GM19463 (cell line): ENCODE measurements around the gene A3GALT2.

Experiments
- ATAC-seq: cut with Tn5 transposase; IDR thresholded peaks from one replicate; pipeline ENCODE4 v1.9.1; 2021; ENCODE audit warnings: mild to moderate bottlenecking, moderate library complexity; ENCODE audit not compliant: unreplicated experiment

The A3GALT2 gene

DNA sequence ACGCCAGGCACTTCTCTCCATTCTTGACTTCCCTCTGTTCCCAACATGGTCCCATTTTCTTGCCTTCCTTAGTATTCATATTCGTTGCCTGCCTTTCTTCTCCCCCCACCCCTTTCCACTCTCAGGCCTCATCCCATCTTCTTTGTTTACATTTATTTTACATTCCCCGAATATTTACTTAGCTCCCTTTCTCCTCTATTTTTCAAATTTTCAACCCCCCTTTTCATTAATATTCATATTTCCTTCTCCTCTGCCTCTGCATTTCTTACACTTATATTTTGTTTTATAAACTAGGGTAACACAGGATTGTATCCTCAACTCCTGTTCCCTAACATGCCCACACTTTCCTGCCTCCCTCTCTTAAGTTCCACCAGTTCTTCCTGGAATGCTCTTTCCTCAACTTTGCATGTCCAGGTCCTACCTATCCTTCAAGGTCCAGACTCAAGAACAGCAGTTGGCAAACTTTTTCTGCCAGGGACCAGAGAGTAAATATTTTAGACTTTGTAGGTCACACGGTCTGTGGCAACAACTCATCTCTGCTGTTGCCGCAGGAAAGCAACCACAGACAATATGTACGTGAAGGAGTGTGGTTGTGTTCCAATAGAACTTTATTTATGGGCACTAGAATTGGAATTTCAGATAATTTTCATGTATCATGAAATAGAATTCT is 29.8 kb upstream of the A3GALT2 start:
- ATAC-seq: no peak

DNA sequence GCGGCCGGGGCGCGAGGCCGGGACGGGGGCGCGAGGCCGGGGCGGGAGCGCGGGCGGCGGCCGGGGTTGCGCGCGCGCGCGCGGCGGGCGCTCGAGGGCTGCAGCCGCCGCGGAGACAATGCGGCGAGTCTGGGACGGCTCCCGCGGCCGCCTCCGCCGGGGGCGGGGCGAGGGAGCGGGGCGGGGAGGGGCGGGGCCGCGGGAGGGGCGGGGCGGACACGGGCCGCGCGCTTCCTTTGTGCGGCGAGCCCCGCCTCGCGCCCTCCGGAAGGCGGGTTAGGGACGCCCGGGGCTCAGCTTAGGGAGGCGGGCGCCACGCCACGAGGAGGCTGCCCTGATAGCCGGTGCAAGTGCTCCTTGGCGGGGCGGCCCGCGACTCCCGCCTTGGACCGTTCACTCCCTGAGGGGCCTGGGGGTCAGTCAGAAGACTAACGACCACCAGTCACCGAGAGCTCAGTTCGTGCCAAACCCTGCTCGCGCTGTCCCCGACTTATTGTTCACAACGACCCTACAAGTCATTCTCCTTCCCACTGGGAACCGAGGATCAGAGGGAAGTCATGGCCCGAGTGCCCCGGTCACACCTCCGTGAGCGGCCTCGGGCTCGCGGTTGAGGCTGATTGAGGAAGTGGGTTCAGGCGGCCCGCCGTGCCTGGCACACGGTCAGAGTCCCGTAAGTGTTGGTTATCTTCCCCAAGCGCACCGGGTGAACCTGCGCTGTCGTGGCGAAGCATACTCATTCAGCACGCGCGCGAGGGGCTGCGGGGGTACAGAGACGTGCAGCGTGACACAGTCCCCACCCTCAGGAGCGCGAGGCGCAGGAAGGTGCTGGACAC is 29.1 kb upstream of the A3GALT2 start:
- ATAC-seq: peak; percentile 79

DNA sequence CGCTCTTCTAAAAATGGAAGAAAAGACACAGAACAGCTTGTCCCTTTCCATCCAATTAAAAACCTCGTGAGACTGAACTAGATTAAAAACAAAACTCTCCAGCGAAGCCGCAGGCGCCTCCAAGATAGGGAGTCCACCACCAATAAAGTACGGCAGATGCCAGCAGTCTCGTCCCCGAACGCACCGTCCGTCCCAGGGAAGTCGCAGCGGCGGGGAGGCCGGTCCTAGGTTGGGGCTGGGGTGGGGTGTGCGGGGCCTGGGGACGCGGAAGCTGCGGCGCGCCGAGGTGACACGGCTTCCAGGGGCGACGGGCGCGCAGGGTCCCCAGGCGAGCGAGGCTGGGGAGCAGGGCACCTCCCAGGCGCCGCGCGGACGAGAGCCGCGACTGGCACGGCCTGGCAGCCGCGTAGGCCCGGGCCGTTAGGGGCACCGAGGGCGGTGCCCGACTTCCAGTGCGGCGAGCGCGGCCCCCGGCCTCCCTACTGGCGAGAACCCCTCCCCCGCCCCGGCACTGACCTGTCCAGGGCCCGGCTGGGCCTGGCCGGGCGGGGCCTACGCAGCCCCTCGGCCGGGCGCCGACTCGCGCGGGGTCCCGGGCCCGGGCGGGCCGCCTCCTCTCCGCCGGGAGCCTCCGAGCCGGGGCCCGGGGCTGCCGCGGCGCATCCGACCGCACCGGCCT is 28.3 kb upstream of the A3GALT2 start:
- peak; percentile 26 for ATAC-seq

DNA sequence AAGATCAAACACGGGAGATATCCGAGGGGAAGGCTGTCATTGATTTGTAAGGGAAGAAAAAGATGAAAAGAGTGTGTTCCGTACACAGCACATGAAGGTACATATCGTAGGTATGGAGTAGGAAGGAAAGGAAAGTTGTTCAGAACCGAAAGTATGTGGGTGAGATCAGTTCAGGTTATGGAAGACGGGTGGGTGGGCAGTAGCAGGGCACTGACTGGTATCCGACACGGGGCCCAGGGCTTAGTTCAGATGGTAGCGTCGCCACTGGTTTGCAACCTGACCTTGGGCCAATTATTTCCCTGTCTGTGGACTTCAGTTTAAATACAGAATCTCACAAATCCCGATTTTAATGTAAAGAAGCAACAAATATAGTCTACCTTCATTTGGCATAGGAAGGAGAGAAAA is 27.8 kb upstream of the A3GALT2 start:
- no peak for ATAC-seq

GRCh38 chr1:33348194-33348593 is 27.3 kb upstream of the A3GALT2 start:
- ATAC-seq: no peak

DNA sequence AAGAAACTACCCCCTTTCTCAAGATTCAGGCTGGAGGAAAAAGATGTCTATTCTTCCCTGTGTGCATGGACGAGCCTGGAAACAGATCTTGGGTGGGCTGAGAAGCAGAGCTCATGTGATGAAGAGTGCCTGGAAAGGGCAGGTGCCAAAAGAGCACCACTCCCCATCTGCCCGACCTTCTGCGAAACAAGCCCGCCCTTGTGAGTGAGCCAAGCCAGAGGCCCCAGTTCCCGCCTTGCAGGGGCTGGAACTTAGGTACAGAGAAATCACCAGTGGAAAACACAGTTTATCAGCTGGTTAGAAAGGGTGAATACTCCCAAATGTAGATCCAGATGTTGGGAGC is 26.7 kb upstream of the A3GALT2 start:
- no peak for ATAC-seq

- no peak for ATAC-seq
These were observed 26.2 kb upstream of the A3GALT2 start for GRCh38 chr1:33346927-33347649.

DNA sequence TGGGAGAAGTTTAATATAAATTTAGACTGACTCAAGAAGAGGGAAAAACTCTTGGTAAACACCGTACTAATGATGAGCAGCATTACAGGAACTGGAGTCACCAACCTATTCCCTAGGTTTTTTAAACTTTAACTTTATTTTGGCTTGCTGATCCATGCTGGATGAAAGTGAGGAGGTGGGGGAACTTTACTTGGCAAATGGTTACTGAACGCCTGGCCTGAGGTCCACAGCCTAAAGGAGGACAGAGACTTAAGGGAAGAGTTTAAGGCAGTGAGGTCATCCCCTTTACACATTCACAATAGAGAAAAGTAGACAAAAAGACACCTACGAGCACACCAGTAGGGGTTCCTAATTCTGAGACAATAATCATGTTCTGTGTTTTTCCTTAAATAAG is 25.6 kb upstream of the A3GALT2 start:
- no peak for ATAC-seq

GRCh38 chr1:33344896-33345560 is 24.1 kb upstream of the A3GALT2 start:
- no peak for ATAC-seq

- no peak for ATAC-seq
These were observed 22.6 kb upstream of the A3GALT2 start for GRCh38 chr1:33343539-33343938.

DNA sequence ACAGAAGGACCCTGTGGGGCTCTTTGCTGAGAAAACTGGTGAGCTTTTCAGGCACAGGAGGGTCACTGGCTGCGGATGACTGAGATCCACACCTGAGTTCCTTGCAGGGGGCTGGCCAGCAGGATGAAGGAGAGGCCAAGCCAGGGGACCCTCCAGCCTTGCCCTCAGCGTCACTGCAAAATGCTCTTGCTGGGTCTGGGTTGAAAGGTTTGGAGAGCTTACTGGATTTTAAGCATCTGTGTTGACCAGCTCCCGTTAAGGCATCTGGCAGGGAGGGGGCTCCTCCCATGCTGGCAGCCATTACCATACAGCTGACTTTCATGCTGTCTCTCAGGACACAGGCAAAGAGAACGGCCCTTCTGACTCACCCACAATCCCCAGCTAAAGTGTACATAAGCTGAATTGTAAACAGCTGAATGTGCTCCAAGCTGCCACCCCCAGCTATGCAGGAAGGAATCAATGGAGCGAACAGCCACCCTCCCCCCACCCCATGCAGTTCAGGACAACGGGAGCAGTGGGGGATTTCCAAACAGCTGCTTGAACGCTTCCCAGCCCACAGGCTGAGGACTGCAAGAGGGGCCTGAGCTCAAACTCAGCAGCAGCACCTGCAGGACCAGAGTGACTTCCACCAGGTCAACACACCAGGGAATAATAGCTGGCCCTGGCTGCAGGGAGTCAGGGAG is 21.3 kb upstream of the A3GALT2 start:
- no peak for ATAC-seq

GRCh38 chr1:33341190-33341589 is 20.3 kb upstream of the A3GALT2 start:
- no peak for ATAC-seq

- ATAC-seq: no peak
These were observed 18.5 kb upstream of the A3GALT2 start for GRCh38 chr1:33339413-33339812.

GRCh38 chr1:33338440-33339211 is 17.7 kb upstream of the A3GALT2 start:
- ATAC-seq: no peak

DNA sequence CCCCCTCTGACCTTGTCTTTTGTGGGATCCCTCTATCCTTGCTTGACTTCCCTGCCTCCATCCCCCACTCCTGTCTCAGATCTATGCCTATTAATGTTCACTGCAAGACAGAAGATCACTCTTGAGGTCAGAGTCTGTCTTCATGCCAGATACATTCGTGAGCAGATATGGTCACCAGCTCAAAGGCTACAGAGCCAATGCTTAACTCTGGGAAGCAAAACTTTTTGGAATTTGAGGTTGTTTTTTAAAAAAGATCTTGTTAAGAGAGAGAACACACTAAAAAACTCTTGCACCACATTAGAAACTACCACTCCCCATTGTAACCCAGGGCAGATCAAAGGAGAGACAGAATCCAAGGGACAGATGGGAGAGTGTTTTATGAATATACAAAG is 17.1 kb upstream of the A3GALT2 start:
- no peak for ATAC-seq

- ATAC-seq: no peak
These were observed 16.5 kb upstream of the A3GALT2 start for GRCh38 chr1:33337441-33337840.

DNA sequence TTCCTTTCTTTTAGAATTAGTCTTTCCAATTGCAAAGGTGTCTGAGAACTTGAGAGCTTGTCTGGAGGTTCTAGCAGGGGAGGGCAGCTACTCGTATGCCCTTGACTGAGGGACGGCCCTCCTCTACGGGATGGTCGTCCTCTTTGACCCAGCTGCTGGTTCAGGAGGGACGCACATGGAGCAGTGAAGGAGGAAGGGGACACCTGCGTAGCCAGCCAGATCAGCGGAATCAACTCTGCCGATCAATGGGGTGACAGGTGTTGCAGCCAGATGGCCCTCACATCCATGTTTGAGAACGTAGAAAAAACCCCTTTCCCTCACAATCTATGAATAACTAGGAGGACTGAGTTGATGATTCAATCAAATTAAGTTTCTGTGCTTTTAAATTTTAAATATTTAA is 15.7 kb upstream of the A3GALT2 start:
- ATAC-seq: no peak

DNA sequence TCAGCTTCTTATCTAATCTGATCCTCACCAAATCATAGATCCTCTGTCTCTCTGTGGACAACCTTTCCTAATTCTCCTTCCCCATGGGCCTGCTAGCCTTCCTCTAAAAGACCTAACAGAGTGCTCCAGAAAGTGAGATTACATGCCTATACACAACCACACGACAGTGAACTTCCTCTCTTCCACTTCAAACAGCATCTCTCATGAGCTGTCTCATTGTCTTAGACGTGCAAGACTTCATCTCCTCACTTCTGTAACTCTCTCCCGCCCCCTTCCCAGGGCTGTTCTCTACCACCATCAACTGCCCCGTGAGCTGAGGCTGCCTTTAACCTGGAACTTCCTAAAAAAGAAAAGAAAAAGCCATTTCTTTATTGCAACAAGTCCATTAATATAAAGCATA is 14.1 kb upstream of the A3GALT2 start:
- no peak for ATAC-seq

DNA sequence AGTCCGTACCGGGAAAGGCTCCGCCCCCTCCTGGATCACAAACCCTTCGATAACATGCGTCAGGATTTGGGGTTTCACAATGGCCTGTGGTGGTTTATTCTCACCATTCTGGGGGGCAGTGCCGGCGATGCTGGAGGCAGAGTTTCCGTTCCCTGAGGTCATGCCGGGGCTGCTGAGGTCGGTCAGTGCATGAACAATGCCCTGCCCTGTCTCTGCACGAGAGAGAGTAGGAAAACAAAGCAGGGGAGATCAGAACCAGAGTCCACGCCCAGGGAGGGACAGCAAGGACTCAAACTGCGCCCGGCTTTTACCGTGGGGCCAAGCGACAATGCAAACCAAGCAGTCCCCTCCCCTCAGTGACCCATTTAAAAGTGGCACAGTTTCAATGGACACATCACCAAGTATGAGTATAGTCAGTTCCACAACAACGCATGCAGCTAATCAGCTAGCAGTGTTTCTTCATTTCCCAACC is 13.2 kb upstream of the A3GALT2 start:
- no peak for ATAC-seq
